Keratinocyte (primary cell): ENCODE measurements around the gene DLG2. TPM values are rescaled to one million over a fixed set of nuclear protein-coding genes. Genes with fewer than 3 reads are reported as not detected.

Source experiments
- DNase-seq: peaks from one replicate; pipeline ENCODE4 v3.0.0-alpha.2; 2011; ENCODE audit warnings: low read depth, missing footprints, low spot score
- FAIRE-seq: peaks from 2 replicates; lab custom pipeline; 2011; peaks lifted over from hg19 to GRCh38; lab: Jason Lieb, UNC
- H2AFZ ChIP-seq: 2 replicates; pipeline ENCODE4 v1.6.0; 2012; ENCODE audit warnings: low read length, control low read depth, inconsistent platforms; ENCODE audit not compliant: control insufficient read depth
- H3K27ac ChIP-seq: 2 replicates; pipeline ENCODE4 v1.5.1; 2011; ENCODE audit warnings: low read length; ENCODE audit not compliant: control insufficient read depth, insufficient read depth
- H3K27me3 ChIP-seq: 3 replicates; pipeline ENCODE4 v1.6.0; 2011; ENCODE audit warnings: low read length; ENCODE audit not compliant: control insufficient read depth, insufficient read depth; ENCODE audit errors: extremely low read depth
- H3K36me3 ChIP-seq, 2 experiments: 2 replicates in 1 of 2; 3 replicates in 1 of 2; pipeline ENCODE4 v1.5.1; 2011; ENCODE audit warnings: low read length in 2 of 2, mild to moderate bottlenecking in 1 of 2; ENCODE audit not compliant: control insufficient read depth in 2 of 2, insufficient read depth in 2 of 2; ENCODE audit errors: extremely low read depth in 1 of 2
- H3K4me1 ChIP-seq: 3 replicates; pipeline ENCODE4 v1.5.1; 2011; ENCODE audit warnings: low read length; ENCODE audit not compliant: control insufficient read depth, insufficient read depth; ENCODE audit errors: extremely low read depth
- H3K4me2 ChIP-seq: 3 replicates; pipeline ENCODE4 v1.6.0; 2011; ENCODE audit warnings: low read depth, low read length; ENCODE audit not compliant: control insufficient read depth, insufficient read depth; ENCODE audit errors: extremely low read depth
- H3K4me3 ChIP-seq, 3 experiments: fragments of 200-600 bp in 1 of 3; sonication (generic) in 1 of 3; 2 replicates in 2 of 3; 3 replicates in 1 of 3; pipeline ENCODE4 v1.5.1; 2011 to 2016; ENCODE audit warnings: low read length in 3 of 3, mild to moderate bottlenecking in 3 of 3, control low read depth in 2 of 3, inconsistent platforms in 1 of 3, low read depth in 1 of 3, mixed read lengths in 1 of 3, mixed run types in 1 of 3, moderate library complexity in 1 of 3; ENCODE audit not compliant: control insufficient read depth in 2 of 3, insufficient read depth in 2 of 3; ENCODE audit errors: extremely low read depth in 1 of 3
- H3K79me2 ChIP-seq: 2 replicates; pipeline ENCODE4 v1.6.0; 2012; ENCODE audit warnings: low read length; ENCODE audit not compliant: control insufficient read depth, insufficient read depth
- H3K9ac ChIP-seq: 3 replicates; pipeline ENCODE4 v1.6.0; 2011; ENCODE audit warnings: low read length; ENCODE audit not compliant: control insufficient read depth, insufficient read depth; ENCODE audit errors: extremely low read depth
- H3K9me1 ChIP-seq: 3 replicates; pipeline ENCODE4 v1.6.0; 2011; ENCODE audit warnings: low read length; ENCODE audit not compliant: control insufficient read depth, insufficient read depth; ENCODE audit errors: extremely low read depth
- H3K9me3 ChIP-seq: 2 replicates; pipeline ENCODE4 v1.5.1; 2012; ENCODE audit warnings: low read depth, low read length; ENCODE audit not compliant: control insufficient read depth
- H4K20me1 ChIP-seq: 3 replicates; pipeline ENCODE4 v1.6.0; 2011; ENCODE audit warnings: low read length; ENCODE audit not compliant: control insufficient read depth, insufficient read depth; ENCODE audit errors: extremely low read depth
- EZH2 ChIP-seq: IDR thresholded peaks from one replicate; pipeline ENCODE4 v1.6.1; 2012; ENCODE audit warnings: inconsistent platforms, mild to moderate bottlenecking, low read length, moderate library complexity
- dilution Hi-C: fragments of 300-500 bp; cut with MboI; formaldehyde crosslinking; loops from one replicate; pipeline ENCODE4 v1.7.0; 2020; ENCODE audit warnings: low sequenced_read_pairs; ENCODE audit not compliant: extremely low pct_ligation_motif_present
- polyA plus RNA-seq, 5 experiments: library from polyadenylated mRNA; depleted of rRNA in 3 of 5; stranded (reverse) in 3 of 5; stranded (forward) in 1 of 5; unstranded in 1 of 5; fragments of >200 nt; gene quantifications; 1 replicate in 1 of 5; 2 replicates in 3 of 5; 3 replicates in 1 of 5; pipeline versions ENCODE4 v1.2.1 to v1.2.3, GENCODE V29; 2011 to 2012; ENCODE audit warnings: missing spikeins in 2 of 5, low read depth in 1 of 5, low replicate concordance in 1 of 5
- TF ChIP-seq, protein P1 (sequence below), 3 experiments: IDR thresholded peaks in 1 of 3; conservative IDR thresholded peaks in 1 of 3; optimal IDR thresholded peaks in 1 of 3; 2 replicates in 2 of 3; 3 replicates in 1 of 3; pipeline versions ENCODE3 to v1.5.1; 2011; ENCODE audit warnings: low read length in 3 of 3, mild to moderate bottlenecking in 3 of 3, moderate library complexity in 2 of 3, control low read depth in 1 of 3, inconsistent platforms in 1 of 3; ENCODE audit not compliant: insufficient read depth in 2 of 3; ENCODE audit errors: extremely low read depth in 1 of 3

Gene DLG2
- polyA plus RNA-seq, 1 donor (not counting 4 experiments of a cell fraction or from before 2014, with no cell fraction given), result 0.55 TPM

DNA sequence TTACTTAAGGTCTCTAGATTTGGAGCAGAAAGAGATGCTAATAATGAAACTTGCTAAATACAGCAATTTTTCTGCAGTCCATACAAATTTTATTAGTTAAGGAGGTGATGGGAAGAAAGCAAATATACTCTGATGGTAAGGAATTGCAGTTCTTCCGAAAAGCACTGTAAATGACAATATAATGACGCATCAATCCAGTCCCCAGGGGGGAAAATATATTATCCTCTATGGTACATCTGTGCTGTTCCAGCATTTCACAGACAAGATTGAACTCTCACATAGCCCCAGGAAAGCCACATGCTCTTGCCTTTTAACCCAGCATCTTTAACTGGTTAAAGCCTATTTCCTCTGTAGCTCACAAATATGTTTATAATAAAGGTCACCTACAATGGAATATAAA lies 1924.3 kb downstream of the DLG2 start:
- no peaks in the 10 kb centered on the region for H3K79me2 ChIP-seq
- no peak overlapping the region for H3K4me2 ChIP-seq
- FAIRE-seq (no peak), DNase-seq (no peak)
- no peaks in the 10 kb centered on the region for H3K9me1 ChIP-seq
- H3K4me1 ChIP-seq, result no peaks in the 10 kb centered on the region
- no peak overlapping the region for H3K9ac ChIP-seq
- no peak overlapping the region for H3K27ac ChIP-seq
- H4K20me1 ChIP-seq, result no peaks in the 10 kb centered on the region
- H2AFZ ChIP-seq, result no peak overlapping the region
- dilution Hi-C loops, result no loop called here
- no peaks in the 10 kb centered on the region for H3K9me3 ChIP-seq
- H3K36me3 ChIP-seq, result no peaks in the 10 kb centered on the region
- H3K4me3 ChIP-seq, result no peak overlapping the region
- no peaks in the 10 kb centered on the region for H3K27me3 ChIP-seq
- no peak for TF ChIP-seq EZH2
- TF ChIP-seq, protein P1, sequence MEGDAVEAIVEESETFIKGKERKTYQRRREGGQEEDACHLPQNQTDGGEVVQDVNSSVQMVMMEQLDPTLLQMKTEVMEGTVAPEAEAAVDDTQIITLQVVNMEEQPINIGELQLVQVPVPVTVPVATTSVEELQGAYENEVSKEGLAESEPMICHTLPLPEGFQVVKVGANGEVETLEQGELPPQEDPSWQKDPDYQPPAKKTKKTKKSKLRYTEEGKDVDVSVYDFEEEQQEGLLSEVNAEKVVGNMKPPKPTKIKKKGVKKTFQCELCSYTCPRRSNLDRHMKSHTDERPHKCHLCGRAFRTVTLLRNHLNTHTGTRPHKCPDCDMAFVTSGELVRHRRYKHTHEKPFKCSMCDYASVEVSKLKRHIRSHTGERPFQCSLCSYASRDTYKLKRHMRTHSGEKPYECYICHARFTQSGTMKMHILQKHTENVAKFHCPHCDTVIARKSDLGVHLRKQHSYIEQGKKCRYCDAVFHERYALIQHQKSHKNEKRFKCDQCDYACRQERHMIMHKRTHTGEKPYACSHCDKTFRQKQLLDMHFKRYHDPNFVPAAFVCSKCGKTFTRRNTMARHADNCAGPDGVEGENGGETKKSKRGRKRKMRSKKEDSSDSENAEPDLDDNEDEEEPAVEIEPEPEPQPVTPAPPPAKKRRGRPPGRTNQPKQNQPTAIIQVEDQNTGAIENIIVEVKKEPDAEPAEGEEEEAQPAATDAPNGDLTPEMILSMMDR (optimal IDR thresholded peaks at IDR 0.05 in 1 of 3, IDR thresholded peaks at IDR 0.05 in 1 of 3, conservative IDR thresholded peaks at IDR 0.05 in 1 of 3; ENCODE audit: extremely low read depth in 1 of 3, insufficient read depth in 2 of 3, low read length in 3 of 3), result no peak

DNA sequence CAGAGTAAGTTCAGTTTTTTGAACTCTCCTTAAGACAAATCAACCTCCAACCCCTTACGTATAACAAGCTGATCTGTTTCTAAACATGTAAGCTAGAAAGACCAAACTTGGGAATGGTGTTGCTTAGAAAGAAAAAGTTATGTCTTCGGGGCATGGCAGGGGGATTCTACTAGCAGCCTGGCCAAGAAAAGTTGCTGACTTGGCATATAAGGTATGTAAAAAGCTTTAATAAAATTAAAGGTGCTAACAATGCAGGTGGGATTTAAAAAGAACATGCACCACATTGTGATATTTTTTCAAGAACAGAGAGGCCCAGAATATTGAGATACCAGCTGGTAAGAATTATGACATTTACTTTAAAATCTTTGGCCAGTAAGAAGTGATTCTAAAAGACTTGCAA lies 1929.6 kb downstream of the DLG2 start:
- no peaks in the 10 kb centered on the region for H4K20me1 ChIP-seq
- FAIRE-seq (no peak), DNase-seq (no peak)
- no peak overlapping the region for H3K4me3 ChIP-seq
- no peaks in the 10 kb centered on the region for H3K79me2 ChIP-seq
- H3K9me1 ChIP-seq, result no peaks in the 10 kb centered on the region
- peaks cover 15% of the 10 kb centered on the region for H3K4me1 ChIP-seq
- dilution Hi-C loops, result no loop called here
- H3K9ac ChIP-seq, result no peak overlapping the region
- no peaks in the 10 kb centered on the region for H3K36me3 ChIP-seq
- H3K4me2 ChIP-seq, result no peak overlapping the region
- H3K9me3 ChIP-seq, result no peaks in the 10 kb centered on the region
- TF ChIP-seq, protein P1 (optimal IDR thresholded peaks at IDR 0.05 in 1 of 3, IDR thresholded peaks at IDR 0.05 in 1 of 3, conservative IDR thresholded peaks at IDR 0.05 in 1 of 3; ENCODE audit: extremely low read depth in 1 of 3, insufficient read depth in 2 of 3, low read length in 3 of 3), result no peak
- no peak for TF ChIP-seq EZH2
- H3K27ac ChIP-seq, result no peak overlapping the region
- H2AFZ ChIP-seq, result no peak overlapping the region
- H3K27me3 ChIP-seq, result no peaks in the 10 kb centered on the region
